NCI-H345 treated with DMSO at 0.1 percent for 48 hours (cell line): Measurements from ENCODE around the gene IL17RE.
"Not testable (repeated sequence)": the region's sequence is repeated elsewhere in the genome, so short reads cannot be mapped to it uniquely, and the experiment has no call there.

ENCODE experiments used
- DNase-seq: peaks from one replicate; lab custom pipeline; 2025; ENCODE audit not compliant: unreplicated experiment; lab: John Stamatoyannopoulos, UW

IL17RE gene

DNA sequence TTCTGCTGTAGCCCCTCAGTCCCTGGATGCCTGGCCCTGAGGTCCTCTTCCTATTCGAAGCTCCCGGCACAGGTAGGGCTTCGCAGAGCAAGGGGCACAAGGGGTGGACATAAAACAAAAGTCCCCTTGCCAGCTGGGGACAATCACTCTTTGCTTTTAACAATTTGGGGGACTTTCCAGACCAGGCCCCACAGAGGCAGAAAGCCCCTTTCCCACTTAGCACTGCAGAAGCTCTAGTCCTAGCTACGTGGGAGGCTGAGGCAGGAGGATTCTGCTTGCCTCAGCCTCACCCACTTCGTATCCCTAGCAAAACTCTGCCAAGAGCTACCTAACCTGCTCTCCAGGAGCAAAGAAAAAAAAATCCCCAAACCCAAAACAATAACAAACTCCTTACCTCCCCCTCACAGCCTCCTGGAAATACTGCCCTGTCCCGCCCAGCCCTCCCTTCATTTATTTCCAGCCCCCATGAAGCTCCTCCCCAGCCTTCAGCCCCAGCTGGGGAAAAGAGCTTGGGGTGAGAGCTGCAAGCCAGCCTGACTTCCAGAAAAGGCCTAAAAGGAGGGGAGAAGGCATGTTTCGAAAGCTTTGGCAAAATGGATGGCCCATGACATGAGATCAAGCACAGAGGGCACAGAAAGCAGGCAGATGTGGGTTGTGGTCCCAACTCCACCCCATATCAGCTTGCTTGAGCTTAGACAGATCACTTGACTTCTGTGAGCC, 22.7 kb upstream of the IL17RE start, which contains the start of gene CIDEC:
TSS of gene CIDEC (minus strand) at position 424 of the 720 bp plus-strand sequence. CDS start 1,767 bp downstream, outside the sequence.
- DNase-seq: no peak

DNA sequence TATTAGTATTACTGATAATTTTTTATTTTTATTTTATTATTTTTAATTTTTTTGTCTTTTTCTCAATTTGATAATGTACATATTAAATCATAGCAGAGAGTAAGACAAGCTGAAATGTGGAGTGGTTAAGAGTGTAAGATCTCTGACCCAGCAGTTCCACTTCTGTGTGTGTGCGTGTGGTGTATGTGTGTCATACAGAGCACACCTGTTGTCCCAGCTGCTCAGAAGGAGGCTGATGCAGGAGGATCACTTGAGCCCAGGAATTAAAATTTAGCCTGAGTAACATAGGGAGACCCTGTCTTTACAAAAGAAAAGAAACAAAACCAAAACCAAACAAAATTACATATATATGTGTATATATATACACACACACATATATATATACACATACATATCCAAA, 21.2 kb upstream of the IL17RE start:
- no peak for DNase-seq

DNA sequence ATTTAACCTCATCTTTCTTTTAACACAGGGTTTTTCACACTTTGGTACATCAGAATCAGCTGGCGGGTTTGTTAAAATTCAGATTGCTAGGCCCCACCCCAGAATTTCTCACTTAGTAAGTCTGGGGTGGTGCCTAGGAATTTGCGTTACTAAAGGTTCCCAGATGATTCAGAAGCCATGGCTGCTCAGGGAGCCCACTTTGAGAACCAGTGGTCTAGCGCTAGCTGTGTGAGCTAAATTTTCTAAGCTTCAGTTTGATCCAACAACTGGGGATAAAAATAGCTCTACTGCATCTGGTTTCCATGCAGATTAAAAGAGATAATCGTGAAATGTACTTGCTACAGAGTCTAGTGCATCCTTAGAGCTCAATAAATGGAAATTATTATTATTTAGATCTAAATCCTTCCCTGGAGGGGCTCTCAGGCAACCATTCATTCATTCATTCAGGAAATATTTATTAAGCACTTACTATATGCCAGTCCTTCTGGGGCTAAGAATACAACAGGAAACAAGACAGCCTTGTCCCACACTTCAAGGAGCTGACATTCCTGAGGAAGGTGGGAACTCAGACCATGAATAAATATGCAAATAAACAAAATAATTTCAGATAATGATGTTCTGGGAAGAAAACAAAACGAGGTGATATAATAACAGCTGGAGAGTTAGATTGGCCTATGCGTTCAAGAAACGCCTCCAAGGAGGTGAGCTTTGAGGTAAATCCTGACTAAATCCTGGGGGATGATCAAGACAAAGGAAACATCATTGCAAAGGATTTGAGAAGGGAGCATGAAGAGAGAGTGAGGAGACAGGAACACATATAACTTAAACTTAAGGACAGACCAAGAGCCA, 18.7 kb upstream of the IL17RE start:
- DNase-seq: no peak

DNA sequence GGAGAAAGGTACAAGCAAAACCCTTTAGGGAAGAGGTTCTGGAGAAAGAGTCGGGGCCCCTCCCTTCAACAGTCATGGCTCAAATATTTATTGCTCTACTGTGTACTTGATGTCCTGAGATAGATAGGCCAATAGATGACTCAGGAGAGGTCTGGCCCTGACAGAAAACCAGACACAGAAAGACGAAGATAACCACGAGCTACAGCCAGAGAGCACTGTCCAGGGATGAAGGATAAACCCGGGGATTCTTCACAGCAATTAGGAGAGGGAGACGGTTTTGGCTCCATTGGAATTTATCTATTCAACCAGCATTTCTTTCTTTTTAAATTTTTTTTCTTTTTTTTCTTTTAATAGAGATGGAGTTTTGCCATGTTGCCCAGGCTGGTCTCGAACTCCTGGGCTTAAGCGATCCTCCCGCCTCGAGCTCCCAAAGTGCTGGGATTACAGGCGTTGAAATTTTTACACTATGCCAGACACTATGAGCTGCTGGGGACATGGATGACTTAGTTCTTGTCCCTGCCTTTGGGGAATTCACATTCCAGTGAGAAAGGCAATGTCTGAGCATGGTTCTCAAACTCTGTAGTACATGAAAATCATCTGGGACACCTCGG, 18.0 kb upstream of the IL17RE start:
- DNase-seq: no peak

DNA sequence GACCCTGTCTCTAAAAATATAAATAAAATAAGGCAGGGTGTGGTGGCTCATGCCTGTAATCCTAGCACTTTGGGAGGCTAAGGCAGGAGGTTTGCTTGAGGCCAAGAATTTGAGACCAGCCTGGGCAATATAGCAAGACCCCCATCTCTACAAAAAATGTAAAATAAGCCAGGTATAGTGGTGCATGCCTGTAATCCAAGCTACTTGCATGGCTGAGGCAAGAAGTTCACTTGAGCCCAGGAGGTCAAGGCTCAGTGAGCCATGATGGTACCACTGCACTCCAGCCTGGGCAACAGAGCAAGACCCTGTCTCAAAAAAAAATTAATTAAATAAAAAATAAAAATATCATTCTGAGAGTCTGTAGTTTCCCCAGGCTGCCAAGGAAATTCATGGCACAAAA, 16.3 kb upstream of the IL17RE start:
- DNase-seq: no peak

DNA sequence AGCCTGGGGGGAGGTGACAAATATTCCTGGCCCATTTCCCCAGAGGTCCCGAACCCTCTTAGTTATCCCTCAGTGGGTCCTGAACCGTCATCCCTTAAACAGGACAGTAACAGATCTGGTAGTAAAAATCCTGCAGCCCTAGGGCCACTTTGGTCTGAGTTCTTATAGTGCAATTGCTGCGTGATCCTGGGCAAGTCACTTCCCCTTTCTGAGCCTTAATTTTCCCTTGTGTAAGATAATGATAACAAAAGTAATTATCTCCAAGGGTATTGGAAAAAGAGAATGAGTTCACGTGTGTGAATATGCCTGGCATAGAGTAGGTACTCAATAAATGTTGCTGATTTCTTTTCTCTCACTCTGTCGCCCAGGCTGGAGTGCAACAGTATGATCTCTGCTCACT, 15.2 kb upstream of the IL17RE start:
- DNase-seq: no peak

DNA sequence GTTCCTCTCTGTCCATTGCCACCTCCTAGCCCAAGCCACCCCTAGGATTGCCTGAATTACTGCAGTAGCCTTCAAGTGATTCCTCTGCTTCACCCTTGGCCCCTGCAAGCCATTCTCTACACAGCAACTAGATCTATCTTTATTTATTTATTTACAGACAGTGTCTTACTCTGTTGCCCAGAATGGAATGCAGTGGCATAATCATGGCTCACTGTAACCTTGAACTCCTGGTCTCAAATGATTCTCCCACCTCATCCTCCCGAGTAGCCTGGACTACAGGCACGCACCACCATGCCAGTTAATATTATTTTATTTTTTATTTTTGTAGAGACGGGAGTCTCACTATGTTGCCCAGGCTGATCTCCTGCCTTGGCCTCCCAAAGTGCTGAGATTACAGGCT, 14.1 kb upstream of the IL17RE start:
- no peak for DNase-seq

DNA sequence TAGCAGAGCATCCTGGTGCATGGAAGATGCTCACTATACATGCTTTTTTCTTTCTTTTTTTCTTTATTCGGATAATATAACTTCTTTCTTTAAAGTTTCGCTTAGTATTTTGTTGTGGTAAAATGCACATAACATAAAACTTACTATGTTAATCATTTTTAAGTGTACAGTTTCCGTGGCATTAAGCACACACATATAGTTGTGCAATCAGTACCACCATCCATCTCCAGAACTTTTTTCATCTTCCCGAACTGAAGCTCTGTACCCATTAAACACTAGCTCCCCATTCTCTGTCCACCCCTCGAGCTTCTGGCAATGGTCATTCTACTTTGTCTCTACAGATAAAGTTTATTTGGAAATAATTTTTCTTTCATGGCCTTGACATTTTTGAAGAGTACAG, 13.2 kb upstream of the IL17RE start:
- no peak for DNase-seq

DNA sequence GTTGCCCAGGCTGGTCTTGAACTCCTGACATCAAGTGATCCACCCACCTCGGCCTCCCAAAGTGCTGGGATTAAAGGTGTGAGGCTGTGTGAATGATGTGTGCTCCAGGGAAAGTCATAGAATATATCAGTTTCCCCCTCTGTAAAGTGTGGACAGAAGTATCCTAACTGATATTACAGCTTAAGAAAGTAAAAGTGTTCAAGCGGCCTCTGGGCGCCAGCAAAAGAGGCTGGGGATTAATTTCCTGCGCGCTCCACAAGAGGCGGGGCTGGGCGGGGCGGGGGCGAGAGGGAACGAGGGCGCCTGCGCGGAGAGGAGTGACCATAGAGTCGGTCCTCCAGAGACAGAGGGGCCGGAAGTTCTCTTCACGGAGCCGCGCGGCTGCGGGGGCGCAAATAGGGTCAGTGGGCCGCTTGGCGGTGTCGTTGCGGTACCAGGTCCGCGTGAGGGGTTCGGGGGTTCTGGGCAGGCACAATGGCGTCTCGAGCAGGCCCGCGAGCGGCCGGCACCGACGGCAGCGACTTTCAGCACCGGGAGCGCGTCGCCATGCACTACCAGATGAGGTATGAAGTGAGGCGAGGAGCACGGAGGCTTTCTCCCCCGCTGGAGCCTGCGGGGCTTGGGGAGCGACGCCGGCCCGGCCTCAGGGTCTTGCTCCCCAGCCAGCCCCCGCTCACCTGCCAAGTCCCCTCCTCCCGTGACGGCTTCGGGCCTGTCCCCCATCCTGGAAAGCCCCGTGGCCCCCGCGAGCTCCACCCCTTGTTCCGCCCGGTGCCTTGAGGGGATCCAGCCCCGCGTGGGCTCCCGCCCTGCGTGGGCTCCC, 12.2 kb upstream of the IL17RE start, which contains the start of gene JAGN1:
TSS of gene JAGN1 (plus strand) at position 362 of the 823 bp plus-strand sequence. CDS start at position 475, 113 bp downstream.
- peak; percentile 43 for DNase-seq

DNA sequence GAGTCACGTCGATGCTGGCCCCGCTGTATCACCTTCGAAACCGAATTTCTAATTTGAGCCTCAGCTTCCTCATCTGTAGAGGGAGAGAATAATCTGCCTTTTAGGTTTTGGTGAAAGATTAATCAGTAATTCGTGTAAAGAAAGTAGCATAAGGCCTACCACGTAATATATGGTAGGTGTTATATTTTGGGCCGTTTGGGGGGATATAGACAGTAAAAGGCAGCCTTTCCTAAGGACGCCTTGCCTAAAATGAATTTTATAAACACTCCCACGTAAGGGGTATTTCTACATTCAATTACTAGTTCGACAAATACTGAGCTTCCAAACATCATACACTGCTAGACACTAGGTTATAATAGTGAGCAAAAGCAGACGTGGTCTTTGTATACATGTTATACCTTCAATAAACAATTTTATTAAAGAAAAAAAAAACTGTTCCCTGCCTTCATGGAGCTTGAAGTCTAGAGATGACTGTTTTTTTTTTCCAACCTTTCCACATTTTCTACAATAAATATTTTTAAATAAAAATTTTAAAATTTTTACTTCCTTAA, 11.5 kb upstream of the IL17RE start:
- no peak for DNase-seq

DNA sequence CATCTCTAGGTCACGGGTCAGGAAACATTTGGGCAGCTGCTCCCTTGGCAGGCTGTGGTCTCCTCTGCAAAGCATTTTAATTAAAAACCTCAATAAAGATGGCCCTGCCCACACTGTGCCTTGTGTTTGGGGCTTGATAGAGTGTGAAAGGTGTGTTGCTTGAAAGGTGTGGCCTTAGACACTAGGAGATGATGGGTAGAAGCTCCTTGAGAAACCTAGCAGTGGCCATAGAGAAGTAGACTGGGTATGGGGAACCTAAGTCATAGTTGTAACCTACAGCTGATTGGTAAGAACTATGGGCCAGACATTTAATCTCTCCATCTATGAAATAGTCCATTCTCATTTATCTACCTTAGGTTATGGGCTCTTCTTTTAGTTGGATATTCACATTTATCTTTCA, 8.9 kb upstream of the IL17RE start:
- no peak for DNase-seq

DNA sequence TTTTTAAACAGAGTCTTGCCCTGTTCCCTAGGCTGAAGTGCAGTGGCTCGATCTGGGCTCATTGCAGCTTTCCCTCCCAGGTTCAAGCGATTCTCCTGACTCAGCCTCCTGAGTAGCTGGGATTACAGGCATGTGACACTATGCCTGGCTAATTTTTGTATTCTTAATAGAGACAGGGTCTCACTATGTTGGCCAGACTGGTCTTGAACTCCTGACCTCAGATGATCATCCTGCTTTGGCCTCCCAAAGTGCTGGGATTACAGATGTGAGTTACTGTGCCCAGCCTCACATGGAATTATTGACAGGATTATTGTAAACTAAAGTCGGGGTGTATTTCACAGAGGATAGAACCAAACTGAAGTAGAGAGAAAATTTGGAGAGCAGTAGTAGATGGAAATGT, 6.9 kb upstream of the IL17RE start:
- DNase-seq: not testable (repeated sequence)

DNA sequence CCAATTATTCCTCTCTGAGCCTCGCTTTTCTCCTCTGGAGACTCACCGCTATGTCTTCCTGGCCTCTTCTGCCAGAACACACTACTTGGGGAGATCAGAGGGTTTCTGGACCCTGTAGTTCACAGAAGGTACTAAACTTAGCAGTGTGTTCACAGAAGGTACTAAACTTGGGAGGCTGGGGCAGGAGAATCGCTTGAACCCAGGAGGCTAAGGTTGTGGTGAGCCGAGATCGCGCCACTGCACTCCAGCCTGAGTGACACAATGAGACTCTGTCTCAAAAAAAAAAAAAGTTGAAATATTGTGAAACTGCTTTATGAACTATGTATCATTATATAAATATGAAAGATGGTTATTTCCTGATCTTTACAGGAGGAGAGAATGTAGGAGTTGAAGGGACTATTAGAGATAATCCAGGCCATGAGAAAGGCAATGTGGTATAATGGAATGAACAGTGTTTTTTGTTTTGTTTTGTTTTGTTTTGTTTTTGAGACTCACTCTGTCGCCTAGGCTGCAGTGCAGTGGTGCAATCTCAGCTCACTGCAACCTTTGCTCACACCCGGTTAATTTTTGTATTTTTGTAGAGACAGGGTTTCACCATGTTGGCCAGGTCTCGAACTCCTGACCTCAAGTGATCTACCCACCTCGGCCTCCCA, 5.8 kb upstream of the IL17RE start:
- DNase-seq: not testable (repeated sequence)

DNA sequence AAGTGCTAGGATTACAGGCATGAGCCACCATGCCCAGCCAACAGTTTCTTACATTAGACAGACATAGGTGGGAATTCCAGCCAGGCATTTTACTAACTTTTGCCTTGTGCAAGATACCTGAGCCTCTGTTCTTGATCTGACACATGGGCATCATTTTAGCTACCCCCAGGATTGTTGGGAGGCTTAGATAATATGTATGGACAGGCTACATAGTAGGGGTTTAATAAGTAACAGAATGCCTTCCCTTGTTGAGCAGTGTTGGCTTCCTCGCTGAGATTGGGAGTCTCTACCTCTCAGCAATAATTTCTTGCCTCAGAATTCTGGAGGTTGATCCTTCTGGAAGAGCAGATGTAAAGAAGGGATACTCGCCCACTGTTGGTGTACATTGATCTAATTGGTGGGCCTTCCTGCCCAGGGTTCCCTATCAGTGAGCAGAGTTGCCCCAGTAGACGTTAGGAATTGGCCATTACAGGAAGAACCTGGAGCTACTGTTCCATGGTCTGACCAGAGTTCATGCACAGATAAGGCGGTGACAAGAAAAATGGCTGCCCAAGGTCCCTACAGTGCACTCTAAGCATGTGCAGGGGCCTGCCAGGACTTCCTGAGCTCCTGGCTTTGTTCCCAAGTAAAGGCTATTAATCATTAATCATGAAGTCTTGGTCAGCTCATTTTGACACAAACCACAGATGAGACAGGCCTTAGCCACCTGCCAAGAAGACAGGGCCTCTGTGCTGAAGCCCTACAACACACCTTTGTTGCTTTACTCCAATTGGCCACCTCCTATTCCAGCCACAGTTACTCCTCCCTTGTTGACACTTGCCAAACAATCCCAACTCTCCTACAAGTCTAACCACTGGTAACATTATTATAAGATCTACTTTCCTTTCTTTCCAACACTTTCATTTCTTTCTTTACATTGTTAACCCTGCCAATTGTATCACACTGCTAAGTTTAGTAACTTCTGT, 5.0 kb upstream of the IL17RE start:
- DNase-seq: no peak

DNA sequence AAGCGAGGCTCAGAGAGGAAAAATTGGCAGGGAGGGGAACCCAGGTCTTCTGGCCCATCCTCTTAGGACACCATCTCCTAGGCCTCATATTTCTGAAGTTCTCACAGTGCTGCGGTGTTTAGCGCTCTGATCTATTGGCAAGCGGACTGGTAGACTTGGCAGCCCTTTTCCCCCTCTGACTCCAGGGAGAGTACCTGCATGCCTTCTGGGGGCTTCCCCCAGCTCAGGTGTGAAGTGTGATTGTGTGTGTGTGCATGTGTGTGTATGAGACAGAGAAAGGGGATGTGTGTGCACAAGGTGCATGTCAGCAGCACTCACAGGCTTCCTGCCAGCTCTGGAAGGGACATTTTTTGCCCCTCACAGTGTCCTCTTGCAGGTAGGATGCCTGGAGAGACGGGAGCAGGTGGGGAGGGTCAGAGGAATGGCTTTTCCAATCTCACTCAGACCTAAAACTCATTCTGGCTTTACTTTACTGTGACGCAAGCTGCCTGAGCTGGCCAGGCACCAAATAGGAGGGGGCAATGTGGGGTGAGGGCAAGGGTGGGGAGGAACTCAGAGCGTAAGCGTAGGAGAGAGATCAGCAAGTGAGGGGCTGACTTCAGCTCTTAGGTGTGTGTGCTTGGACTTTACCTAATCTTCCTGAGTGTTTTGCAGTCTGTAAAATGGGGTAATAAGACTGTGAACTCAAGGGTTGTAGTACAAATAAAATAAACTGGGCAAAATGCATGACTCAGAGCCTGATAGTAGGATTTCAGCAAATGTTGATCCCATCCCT, 4.0 kb upstream of the IL17RE start:
- no peak for DNase-seq

DNA sequence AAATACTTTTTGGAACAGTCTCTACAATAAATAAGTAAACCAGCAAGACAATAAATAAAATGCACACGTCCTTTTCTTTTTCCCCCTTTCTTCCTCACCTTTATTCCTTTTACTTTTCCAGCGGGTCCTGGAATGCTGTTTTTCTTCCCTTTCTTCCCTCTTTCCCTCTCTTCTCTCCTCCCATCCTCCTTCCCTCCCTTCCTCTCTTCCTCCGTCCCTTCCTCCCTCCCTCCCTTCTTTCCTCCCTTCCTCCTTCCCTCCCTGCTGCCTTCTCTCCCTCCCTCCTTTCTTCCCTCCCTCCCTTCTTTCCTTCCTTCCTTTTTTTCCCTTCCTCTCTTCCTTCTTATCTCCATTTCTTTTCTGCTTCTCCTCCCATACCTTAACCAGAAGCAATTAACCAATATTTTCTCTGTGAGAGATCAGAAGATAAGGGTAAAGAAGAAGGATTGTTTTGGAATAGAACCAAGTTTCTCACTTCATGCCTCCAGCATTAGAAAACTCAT, 3.3 kb upstream of the IL17RE start:
- no peak for DNase-seq

DNA sequence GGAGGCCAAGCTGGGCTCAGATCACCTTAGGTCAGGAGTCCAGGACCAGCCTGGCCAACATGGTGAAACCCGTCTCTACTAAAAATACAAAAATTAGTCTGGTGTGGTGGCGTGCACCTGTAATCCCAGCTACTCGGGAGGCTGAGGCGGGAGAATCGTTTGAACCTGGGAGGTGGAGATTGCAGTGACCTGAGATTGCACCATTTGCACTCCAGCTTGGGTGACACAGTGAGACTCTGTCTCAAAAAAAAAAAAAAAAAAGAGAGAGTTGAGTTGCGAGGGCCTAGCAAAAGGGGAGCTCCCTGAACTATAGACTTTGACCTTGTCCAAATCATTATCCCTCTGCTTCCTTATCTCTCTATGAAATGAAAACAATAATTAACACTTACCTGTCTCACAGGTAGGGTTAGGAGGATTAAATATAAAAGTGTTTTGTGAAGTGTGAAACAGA, 1.7 kb upstream of the IL17RE start:
- not testable (repeated sequence) for DNase-seq

DNA sequence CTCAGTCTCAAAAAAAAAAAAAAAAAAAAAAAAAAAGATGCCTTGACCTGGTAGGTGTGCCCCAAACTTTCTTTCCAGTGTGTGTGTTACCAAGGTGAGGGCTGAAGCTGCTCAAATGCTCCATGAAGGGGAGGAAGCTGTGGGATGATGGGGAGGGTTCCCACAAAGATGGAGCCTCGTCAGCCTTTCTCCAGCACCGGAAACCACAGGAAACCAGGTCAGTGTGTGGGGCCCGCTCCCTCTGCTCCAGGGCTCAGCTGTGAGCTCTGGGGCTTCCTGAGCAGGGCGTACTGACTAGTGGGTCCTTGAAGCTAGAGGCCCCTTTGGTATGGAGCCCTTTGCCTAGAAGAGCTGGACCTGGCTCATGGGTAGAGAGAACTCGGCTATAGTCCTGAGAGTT, 681 bp upstream of the IL17RE start:
- no peak for DNase-seq
